ENCODE measurements around the gene HMMR.

GRCh38 chr5:163463063-163463435 is 2.6 kb downstream of the HMMR start:
- TF ChIP-seq CTCF (IDR thresholded peaks at IDR 0.05; ENCODE audit: low read length) (no peak), EZH2 (optimal IDR thresholded peaks at IDR 0.05; ENCODE audit: low read depth, low read length) (no peak), EZH2phosphoT487 (IDR thresholded peaks at IDR 0.05; ENCODE audit: low read length) (no peak)
